Kidney (tissue), 14 donors: ENCODE results near the gene NPW. TPM values are rescaled to one million over a fixed set of nuclear protein-coding genes. Genes with fewer than 3 reads are reported as not detected.
A peak's percentile ranks its signal among the peaks of the same experiment; 100 is the strongest.

Source experiments
- DNase-seq, 5 donors: peaks; one replicate each; pipeline ENCODE4 v3.0.0-alpha.2; 2013 to 2020
- FAIRE-seq: peaks from 2 replicates; lab custom pipeline; 2012; peaks lifted over from hg19 to GRCh38; lab: Jason Lieb, UNC
- H3K27ac ChIP-seq, 2 donors: one replicate each; pipeline ENCODE4 v1.7.0; 2013; ENCODE audit warnings: low read depth in 2 of 2, low read length in 2 of 2, inconsistent platforms in 1 of 2
- H3K27me3 ChIP-seq: one replicate; pipeline ENCODE4 v1.7.1; 2013; ENCODE audit warnings: low read length, inconsistent platforms; ENCODE audit not compliant: control insufficient read depth, insufficient read depth
- H3K36me3 ChIP-seq, 3 donors: one replicate each; pipeline versions ENCODE4 v1.7.0 to v1.7.1; 2013; ENCODE audit warnings: low read length in 3 of 3, control low read depth in 1 of 3, inconsistent platforms in 1 of 3; ENCODE audit not compliant: insufficient read depth in 3 of 3, control insufficient read depth in 2 of 3
- H3K4me1 ChIP-seq, 3 donors: one replicate each; pipeline versions ENCODE4 v1.7.0 to v1.7.1; 2013; ENCODE audit warnings: low read length in 3 of 3, inconsistent platforms in 1 of 3, low read depth in 1 of 3; ENCODE audit not compliant: control insufficient read depth in 2 of 3, insufficient read depth in 2 of 3
- H3K4me3 ChIP-seq, 3 donors: one replicate each; pipeline versions ENCODE4 v1.7.0 to v1.8.1; 2013; ENCODE audit warnings: low read length in 3 of 3, control low read depth in 1 of 3, inconsistent platforms in 1 of 3
- H3K9ac ChIP-seq, 3 donors: one replicate each; pipeline versions ENCODE4 v1.7.0 to v1.7.1; 2013; ENCODE audit warnings: low read length in 3 of 3, control low read depth in 1 of 3, inconsistent platforms in 1 of 3
- H3K9me3 ChIP-seq, 3 donors: one replicate each; pipeline versions ENCODE4 v1.7.0 to v1.7.1; 2013; ENCODE audit warnings: low read length in 3 of 3, control low read depth in 1 of 3, inconsistent platforms in 1 of 3; ENCODE audit not compliant: control insufficient read depth in 2 of 3, insufficient read depth in 1 of 3
- intact Hi-C: fragments of 100-400 bp; cut with DNase I; formaldehyde crosslinking; loops from one replicate; pipeline ENCODE4 v1.11.1; 2022
- polyA plus RNA-seq: library from polyadenylated mRNA; stranded (reverse); fragments of 350-450 nt; fragmentation: Illumina TruSeq; extraction: RNeasy Lipid Tissue Mini Kit (QIAGEN cat#74804); gene quantifications from one replicate; pipeline ENCODE4 v1.2.3, GENCODE V29; 2014; ENCODE audit warnings: low read depth, low replicate concordance; ENCODE audit not compliant: insufficient read depth
- total RNA-seq: library from RNA; stranded (reverse); fragmentation: NEBNext Ultra II Directional; extraction: Animal tissue kit (Norgen Biotek cat#: 25700); gene quantifications from one replicate; pipeline ENCODE4 v1.2.1, GENCODE V29; 2021
- TF ChIP-seq, protein P1 (sequence below): IDR thresholded peaks from 3 replicates; pipeline ENCODE4 v1.5.1; 2012; ENCODE audit warnings: mild to moderate bottlenecking, moderate library complexity, borderline replicate concordance; ENCODE audit not compliant: insufficient read depth; ENCODE audit errors: extremely low read depth
- donor health status: control.
- donor health status: control.
- donor health status: control.
- donor health status: control.
- donor health status: control.
- donor health status: DM: yes; HTN: yes; CAD: no.
- donor health status: Normal renal cell carcinoma (clear cell type).

The NPW gene
- total and polyA plus RNA-seq, 2 donors from 2014 or later, result not detected

DNA sequence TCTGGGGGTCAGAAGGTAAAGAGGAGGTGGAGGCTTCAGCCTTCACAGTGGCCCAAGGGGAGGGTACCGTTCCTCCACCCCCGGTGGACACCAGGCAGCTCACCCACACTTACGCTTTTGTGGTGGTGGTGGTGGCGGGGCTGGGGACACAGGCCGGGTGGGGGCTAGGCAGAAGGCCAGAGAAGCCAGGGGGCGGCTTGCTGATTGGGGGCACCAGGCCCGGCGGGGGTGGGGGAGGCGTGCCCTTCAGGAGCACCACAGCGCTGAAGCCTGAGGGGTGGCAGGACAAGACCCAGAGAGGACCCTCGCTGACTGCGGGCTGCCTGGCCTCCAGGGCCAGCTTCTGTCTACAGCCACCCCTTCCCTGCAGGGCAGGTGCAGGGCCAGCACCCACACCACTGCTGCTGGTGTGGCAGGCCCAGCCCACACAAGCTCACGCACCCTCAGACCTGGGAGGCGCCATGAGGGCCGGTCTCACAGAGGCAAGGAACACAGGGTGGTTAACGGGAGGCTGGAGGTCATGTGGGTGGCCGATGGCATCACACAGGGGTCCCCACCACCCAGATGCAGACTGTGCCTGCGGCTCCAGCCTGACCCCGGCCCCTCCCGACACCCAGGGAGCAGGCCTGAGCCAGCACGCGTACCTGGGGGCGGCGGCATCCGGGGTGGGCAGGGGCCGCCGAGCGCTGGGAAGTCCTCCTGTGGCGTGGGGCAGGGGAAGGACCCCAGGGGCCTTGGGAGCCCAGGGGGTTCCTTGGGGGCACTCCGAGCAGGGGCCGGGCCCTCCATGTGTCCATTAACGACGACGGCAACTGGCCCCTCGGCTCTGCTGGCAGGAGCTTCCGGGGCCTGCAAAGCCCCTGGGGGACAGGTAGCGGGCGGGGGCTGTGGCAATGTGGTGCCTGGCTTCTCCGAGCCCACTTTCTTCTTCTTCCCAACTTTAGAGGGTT lies 20.5 kb upstream of the NPW start:
- intact Hi-C loops, result no loop called here
- TF ChIP-seq, protein P1, sequence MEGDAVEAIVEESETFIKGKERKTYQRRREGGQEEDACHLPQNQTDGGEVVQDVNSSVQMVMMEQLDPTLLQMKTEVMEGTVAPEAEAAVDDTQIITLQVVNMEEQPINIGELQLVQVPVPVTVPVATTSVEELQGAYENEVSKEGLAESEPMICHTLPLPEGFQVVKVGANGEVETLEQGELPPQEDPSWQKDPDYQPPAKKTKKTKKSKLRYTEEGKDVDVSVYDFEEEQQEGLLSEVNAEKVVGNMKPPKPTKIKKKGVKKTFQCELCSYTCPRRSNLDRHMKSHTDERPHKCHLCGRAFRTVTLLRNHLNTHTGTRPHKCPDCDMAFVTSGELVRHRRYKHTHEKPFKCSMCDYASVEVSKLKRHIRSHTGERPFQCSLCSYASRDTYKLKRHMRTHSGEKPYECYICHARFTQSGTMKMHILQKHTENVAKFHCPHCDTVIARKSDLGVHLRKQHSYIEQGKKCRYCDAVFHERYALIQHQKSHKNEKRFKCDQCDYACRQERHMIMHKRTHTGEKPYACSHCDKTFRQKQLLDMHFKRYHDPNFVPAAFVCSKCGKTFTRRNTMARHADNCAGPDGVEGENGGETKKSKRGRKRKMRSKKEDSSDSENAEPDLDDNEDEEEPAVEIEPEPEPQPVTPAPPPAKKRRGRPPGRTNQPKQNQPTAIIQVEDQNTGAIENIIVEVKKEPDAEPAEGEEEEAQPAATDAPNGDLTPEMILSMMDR, result no peak
- Histone ChIP-seq H3K4me1 (peaks cover 0 to 4% (median 0%) of the 10 kb centered on the region in 3 donors), H3K36me3 (peaks cover 0 to 33% (median 14%) of the 10 kb centered on the region in 3 donors), H3K9me3 (no peaks in the 10 kb centered on the region), H3K4me3 (no peak overlapping the region), H3K27ac (no peak overlapping the region), H3K9ac (no peak overlapping the region), H3K27me3 (no peaks in the 10 kb centered on the region)
- FAIRE-seq (no peak), DNase-seq (peak in 1 of 5 donors; percentile 76)

DNA sequence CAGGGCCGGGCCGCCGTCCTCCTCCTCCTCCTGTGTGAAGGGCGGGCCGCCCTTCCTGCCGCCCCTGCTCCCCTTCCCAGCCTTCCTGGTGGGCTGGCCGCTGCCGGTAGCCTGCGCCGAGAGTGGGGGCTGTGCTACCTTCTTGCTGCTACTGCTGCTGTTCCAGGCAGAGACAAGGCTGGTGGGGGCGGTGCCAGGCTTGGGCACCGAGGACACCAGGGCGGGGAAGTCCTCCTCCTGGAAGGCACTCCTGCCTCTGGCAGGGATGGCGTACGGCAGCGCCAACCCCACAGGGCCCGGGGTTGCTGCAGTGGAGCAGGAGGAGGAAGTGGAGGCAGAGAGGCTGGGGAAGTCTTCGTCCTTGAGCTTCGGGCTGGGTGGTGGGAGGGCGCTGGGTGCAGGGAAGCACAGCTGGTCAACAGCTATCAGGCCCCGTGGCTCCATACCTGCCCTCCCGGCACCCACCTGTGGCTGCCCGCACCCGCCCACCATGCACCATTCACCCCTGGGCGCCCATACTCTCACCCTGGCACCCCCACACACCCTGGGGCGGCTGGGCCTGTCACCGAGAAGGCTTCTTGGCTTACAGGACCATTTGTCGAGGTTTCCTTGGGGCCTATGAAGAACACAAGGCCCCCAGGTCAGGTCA lies 19.6 kb upstream of the NPW start:
- DNase-seq (peak in 1 of 5 donors; percentile 81), FAIRE-seq (no peak)
- TF ChIP-seq, protein P1, result no peak
- Histone ChIP-seq H3K4me1 (peaks cover 0 to 13% (median 0%) of the 10 kb centered on the region in 3 donors), H3K4me3 (no peak overlapping the region), H3K27ac (no peak overlapping the region), H3K9me3 (no peaks in the 10 kb centered on the region), H3K9ac (no peak overlapping the region), H3K27me3 (no peaks in the 10 kb centered on the region), H3K36me3 (peaks cover 0 to 33% (median 14%) of the 10 kb centered on the region in 3 donors)
- intact Hi-C loops, result no loop called here

DNA sequence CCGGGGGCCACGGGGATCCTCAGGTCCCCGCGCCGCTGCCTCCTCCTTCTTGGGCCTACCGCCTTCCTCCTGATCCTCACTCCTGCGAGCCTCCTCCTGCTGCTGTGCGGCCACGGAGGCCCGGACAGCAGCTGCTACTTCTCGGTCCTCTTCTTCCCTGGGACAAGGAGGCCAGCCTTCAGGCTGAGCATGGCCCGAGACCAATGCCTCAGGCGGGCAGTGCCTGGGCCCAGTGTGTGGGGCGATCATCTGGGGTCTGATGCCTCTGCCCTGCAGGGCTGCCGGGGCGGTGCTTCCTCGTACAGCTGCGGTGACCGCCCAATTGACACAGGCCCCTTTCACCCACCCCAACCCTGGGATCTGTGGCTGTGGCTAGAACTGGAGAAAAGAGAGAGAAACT lies 18.6 kb upstream of the NPW start:
- Histone ChIP-seq H3K36me3 (peaks cover 0 to 33% (median 14%) of the 10 kb centered on the region in 3 donors), H3K9ac (no peak overlapping the region), H3K27ac (no peak overlapping the region), H3K4me1 (peaks cover 0 to 15% (median 0%) of the 10 kb centered on the region in 3 donors), H3K4me3 (no peak overlapping the region), H3K27me3 (no peaks in the 10 kb centered on the region), H3K9me3 (no peaks in the 10 kb centered on the region)
- DNase-seq (peak in 1 of 5 donors; percentile 63), FAIRE-seq (no peak)
- TF ChIP-seq, protein P1, result no peak
- intact Hi-C loops, result no loop called here
